ENCODE data around the gene TYK2. TPM values are rescaled to one million over a fixed set of nuclear protein-coding genes. Genes with fewer than 3 reads are reported as not detected.
A peak's percentile ranks its signal among the peaks of the same experiment; 100 is the strongest.

TYK2 gene
- total and polyA plus RNA-seq, 9 of the 15 experiments (the other 6 are each of a cell fraction or from before 2014, with no cell fraction given) = 15.0 to 182 (median 85.9) TPM

DNA sequence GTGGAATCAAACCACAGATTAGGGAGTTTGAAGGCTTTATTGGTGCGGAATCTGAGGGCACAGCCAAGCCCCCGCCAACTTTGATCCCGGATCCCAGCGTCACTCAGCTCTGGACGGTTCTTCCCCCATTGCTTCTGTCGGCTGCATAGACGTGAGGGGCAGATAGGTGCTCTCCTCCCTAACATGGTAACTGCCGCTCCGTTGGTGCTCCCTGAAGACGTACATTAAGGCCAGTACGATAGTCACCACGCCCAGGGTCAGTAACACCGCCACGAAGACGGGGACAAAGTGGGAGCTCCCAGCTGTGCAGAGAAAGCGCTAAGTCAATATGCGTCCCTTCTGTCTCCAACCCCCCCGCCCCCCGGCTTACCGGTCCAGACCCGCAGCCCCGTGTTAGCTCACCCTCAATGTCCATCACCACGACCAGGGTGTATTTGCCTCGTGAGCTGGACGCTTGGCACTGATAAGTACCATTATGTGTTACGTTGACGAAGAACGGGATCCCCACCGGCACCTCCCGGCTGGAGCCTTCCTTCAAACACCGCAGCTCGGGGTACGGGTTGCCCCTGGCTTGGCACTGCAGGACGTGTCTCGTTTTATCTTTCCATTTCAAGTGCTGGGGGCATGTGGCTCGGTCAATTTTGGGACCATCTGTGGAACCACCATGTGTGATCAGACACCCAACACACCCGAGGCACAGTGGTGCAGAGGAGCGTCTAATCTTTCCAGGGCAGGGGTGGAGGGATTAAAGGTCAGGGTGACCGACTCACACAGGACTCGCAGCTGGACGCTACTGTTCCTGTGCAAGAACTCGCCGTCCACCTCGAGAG lies 46.4 kb downstream of the TYK2 start (continued):
- TF ChIP-seq, protein P1, sequence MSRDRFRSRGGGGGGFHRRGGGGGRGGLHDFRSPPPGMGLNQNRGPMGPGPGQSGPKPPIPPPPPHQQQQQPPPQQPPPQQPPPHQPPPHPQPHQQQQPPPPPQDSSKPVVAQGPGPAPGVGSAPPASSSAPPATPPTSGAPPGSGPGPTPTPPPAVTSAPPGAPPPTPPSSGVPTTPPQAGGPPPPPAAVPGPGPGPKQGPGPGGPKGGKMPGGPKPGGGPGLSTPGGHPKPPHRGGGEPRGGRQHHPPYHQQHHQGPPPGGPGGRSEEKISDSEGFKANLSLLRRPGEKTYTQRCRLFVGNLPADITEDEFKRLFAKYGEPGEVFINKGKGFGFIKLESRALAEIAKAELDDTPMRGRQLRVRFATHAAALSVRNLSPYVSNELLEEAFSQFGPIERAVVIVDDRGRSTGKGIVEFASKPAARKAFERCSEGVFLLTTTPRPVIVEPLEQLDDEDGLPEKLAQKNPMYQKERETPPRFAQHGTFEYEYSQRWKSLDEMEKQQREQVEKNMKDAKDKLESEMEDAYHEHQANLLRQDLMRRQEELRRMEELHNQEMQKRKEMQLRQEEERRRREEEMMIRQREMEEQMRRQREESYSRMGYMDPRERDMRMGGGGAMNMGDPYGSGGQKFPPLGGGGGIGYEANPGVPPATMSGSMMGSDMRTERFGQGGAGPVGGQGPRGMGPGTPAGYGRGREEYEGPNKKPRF (IDR thresholded peaks at IDR 0.05; ENCODE audit: low read depth, low read length) = no peak
- TF ChIP-seq NR1H2 (CRISPR knock-in tag; IDR thresholded peaks at IDR 0.05) = no peak
- no peak for TF ChIP-seq NR2C2 (CRISPR knock-in tag; IDR thresholded peaks at IDR 0.05)
- TF ChIP-seq NR2C2 (tag; IDR thresholded peaks at IDR 0.05) = peak; percentile 59
- TF ChIP-seq TRIM24 (IDR thresholded peaks at IDR 0.05) = peak; percentile 38 to 51; a peak in 2 of 4 replicates
- peak; percentile 39 for TF ChIP-seq KDM5B (IDR thresholded peaks at IDR 0.05; ENCODE audit: insufficient replicate concordance, low read depth, low read length)
- peak; percentile 77 for TF ChIP-seq TAL1 (IDR thresholded peaks at IDR 0.05)
- TF ChIP-seq ATF6 (CRISPR knock-in tag; IDR thresholded peaks at IDR 0.05) = 0 out of 2 replicates have a peak, but pooled peaks have one; percentile 65
- no peak for TF ChIP-seq EWSR1 (IDR thresholded peaks at IDR 0.05; ENCODE audit: borderline replicate concordance, low read depth, partially characterized antibody)
- peak in 1 of 2 experiments; percentile 6; a peak in 2 of 4 replicates for TF ChIP-seq HDAC1 (IDR thresholded peaks at IDR 0.05)
- TF ChIP-seq SMAD2 (IDR thresholded peaks at IDR 0.05; ENCODE audit: low read depth, low read length) = no peak
- TF ChIP-seq BHLHE40 (IDR thresholded peaks at IDR 0.05; ENCODE audit: low read length) = no peak
- TF ChIP-seq MEIS2 (IDR thresholded peaks at IDR 0.05; ENCODE audit: partially characterized antibody) = no peak
- TF ChIP-seq, protein P2, sequence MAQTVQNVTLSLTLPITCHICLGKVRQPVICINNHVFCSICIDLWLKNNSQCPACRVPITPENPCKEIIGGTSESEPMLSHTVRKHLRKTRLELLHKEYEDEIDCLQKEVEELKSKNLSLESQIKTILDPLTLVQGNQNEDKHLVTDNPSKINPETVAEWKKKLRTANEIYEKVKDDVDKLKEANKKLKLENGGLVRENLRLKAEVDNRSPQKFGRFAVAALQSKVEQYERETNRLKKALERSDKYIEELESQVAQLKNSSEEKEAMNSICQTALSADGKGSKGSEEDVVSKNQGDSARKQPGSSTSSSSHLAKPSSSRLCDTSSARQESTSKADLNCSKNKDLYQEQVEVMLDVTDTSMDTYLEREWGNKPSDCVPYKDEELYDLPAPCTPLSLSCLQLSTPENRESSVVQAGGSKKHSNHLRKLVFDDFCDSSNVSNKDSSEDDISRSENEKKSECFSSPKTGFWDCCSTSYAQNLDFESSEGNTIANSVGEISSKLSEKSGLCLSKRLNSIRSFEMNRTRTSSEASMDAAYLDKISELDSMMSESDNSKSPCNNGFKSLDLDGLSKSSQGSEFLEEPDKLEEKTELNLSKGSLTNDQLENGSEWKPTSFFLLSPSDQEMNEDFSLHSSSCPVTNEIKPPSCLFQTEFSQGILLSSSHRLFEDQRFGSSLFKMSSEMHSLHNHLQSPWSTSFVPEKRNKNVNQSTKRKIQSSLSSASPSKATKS (CRISPR knock-in tag; IDR thresholded peaks at IDR 0.05) = no peak
- no peak for TF ChIP-seq E2F5 (CRISPR knock-in tag; IDR thresholded peaks at IDR 0.05)
- TF ChIP-seq ZSCAN29 (IDR thresholded peaks at IDR 0.05) = 0 out of 2 replicates have a peak, but pooled peaks have one; percentile 56
- peak; percentile 55; the same call in 1 of the 2 replicates for TF ChIP-seq E2F1 (CRISPR knock-in tag; IDR thresholded peaks at IDR 0.05)
- peak; percentile 76 for TF ChIP-seq TCF3 (CRISPR knock-in tag; IDR thresholded peaks at IDR 0.05)
- peak; percentile 1; the same call in 1 of the 2 replicates for TF ChIP-seq EP300 (IDR thresholded peaks at IDR 0.05; ENCODE audit: low read length)
- TF ChIP-seq SMAD3 (CRISPR knock-in tag; conservative IDR thresholded peaks at IDR 0.05) = no peak

All from K562 (cell line).